Measurements from ENCODE around the gene FOXD4.
"Not testable (repeated sequence)": the region's sequence is repeated elsewhere in the genome, so short reads cannot be mapped to it uniquely, and the experiment has no call there.

FOXD4 gene

DNA sequence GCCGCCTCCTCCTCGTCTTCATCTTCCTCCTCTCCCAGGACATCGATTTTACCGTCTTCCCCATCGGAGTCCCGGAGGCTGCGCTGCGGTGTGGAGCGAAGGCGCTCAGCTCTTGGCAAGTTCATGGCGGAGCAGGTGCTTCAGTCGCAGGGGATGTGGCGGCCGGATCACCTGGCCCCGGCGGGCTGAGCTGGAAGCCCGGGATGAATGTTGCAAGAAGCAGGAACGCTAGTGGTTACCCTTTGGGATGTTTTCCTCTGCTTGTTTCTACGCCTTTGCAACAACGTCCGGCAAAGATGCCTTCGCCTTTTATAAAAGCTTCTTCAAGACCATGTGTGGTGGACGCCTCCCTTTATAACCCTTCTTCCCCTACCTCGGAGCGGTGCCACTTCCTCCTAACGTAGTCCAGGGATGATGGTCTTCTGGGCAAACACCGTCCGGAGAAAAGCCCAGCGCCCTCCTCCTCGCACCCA is at the start of gene FOXD4:
Gene FOXD4, minus strand, starts transcription at position 423 of the 473 bp plus-strand sequence. Its CDS starts 298 bp downstream, at position 125.
- H3K4me1 Mint-ChIP-seq, result peaks cover 20% of the 10 kb centered on the region
- peak within 1 kb of the TSS; percentile 55 for H3K27ac Mint-ChIP-seq
- not testable (repeated sequence) for H3K36me3 Mint-ChIP-seq, H3K9me3 Mint-ChIP-seq
- H3K4me3 Mint-ChIP-seq, result peak within 1 kb of the TSS; percentile 62
- H3K27me3 Mint-ChIP-seq, result peaks cover 24% of the 10 kb centered on the region

DNA sequence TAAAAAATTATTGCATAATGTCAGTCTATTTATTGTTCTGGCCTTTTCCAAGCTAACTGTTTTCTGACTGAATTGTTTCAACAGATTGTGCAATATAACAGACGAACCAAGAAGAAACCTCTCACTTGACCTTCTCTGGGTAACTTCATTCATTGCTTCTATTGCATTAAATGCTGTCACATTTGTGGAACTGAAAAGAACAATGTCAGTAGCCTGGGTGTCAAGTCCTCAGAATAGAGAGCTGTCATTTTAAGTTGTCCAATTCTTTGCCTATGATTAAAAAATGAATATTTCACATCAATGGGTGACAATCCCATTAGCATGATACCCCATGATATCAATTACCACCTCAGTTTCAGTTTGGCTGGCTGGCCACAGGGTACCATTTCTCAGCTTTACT is 41.7 kb upstream of the FOXD4 start:
- not testable (repeated sequence) for H3K4me3 Mint-ChIP-seq, H3K36me3 Mint-ChIP-seq, H3K4me1 Mint-ChIP-seq, H3K27me3 Mint-ChIP-seq, H3K27ac Mint-ChIP-seq, H3K9me3 Mint-ChIP-seq

DNA sequence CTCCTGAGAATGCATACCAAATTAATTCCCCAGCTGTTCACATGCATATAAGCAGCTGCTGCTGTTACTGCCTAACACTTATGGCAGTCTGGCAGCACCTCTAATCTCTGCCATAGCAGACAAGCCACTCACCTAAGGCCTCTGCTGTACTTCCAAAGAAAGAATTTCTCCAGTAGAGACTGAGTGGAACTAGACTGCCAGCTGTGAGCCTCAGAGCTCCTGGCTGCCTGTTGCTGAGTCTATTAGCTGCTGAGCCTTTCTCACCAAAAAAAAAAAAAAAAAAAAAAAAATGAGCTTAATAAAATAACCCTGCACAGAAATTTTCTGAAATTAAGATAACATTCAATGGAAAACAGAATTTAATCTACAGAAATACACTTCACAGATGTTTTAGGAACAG is 33.0 kb upstream of the FOXD4 start:
- not testable (repeated sequence) for H3K4me1 Mint-ChIP-seq, H3K27ac Mint-ChIP-seq, H3K27me3 Mint-ChIP-seq, H3K4me3 Mint-ChIP-seq, H3K9me3 Mint-ChIP-seq, H3K36me3 Mint-ChIP-seq

DNA sequence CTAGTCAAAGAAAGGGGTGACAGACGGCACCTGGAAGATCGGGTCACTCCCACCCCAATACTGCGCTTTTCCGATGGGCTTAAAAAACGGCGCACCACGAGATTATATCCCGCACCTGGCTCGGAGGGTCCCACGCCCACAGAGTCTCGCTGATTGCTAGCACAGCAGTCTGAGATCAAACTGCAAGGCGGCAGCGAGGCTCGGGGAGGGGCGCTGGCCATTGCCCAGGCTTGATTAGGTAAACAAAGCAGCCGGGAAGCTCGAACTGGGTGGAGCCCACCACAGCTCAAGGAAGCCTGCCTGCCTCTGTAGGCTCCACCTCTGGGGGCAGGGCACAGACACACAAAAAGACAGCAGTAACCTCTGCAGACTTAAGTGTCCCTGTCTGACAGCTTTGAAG is 21.7 kb upstream of the FOXD4 start:
- not testable (repeated sequence) for H3K36me3 Mint-ChIP-seq, H3K4me3 Mint-ChIP-seq, H3K4me1 Mint-ChIP-seq, H3K27ac Mint-ChIP-seq, H3K27me3 Mint-ChIP-seq, H3K9me3 Mint-ChIP-seq

DNA sequence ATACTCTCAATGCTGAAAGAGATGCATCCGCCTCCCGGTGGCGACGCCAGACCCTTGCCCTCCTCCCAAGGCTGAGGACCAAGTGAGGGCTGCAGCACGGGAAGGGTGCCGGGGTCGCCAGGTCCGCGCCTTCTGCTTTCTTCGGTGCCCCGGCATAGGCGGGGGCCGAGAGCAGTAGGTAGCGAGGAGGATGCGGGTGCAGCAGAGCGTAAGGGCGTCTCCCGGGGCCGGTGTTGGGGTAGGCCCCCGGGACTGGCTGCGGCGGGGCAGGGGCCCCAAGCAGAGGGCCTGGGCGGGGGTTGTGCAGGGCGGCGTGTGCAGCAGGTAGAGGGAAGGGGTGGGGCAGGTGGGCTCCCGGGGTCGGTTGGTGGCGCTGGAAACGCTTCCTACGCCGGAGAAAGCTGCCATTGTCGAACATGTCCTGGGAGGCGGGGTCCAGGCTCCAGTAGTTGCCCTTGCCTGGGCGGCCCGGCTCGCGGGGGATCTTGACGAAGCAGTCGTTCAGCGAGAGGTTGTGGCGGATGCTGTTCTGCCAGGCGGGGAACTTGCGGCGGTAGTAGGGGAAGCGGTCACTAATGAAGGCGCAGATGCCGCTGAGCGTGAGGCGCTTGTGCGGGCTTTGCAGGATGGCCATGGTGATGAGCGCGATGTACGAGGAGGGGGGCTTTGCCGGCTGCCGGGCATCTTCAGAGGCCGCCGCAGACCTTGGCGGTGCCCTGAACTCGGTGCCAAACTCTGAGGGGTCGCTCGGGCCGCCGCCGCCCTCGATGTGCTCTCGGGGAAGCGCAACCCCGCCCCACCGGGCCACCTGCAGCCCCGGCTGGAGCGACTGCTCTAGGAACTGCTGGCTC is 848 bp downstream of the FOXD4 start:
- Mint-ChIP-seq H3K4me1 (peaks cover 20% of the 10 kb centered on the region), H3K4me3 (peak overlapping the region; percentile 62), H3K27me3 (peaks cover 27% of the 10 kb centered on the region)
- not testable (repeated sequence) for H3K27ac Mint-ChIP-seq, H3K9me3 Mint-ChIP-seq, H3K36me3 Mint-ChIP-seq

DNA sequence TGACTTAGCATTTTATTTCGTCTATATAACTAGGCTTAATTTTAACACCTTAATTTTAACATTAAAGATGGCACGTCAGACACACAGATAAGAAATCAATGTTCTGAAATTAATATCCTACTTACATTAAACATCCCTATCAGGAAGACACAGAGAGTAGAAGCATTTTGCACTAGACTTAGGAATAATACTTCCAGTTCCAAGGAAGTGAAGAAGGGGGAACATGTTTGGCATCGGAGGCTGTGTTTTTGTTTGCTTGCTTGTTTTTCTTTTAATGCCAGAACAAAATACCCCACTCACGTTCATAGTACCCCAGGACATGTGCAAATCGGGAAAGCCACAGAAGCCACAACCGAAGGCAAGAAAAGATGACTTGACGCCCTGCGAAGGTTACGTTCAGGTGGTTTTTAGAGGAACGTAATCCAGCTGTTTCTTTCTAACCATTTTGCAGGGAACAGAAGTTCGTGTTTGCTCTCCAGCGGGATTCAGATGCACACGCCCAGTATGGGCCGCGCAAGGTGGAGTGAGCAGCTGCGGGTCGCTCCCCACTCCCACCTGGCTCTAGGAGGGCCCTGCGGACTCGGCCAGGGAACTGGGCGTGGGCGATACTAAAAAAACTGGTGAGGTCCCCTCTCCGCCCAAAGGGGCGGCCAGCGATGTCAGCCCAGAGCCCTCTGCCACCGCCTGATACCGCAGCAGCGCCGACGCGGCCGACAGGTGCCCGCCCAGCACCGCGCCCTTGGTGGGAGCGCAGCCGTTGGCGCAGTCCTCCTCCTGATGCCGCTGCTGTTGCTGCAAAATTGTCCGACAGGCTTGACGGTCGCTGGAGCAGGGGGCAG is 1.8 kb downstream of the FOXD4 start:
- peak overlapping the region; percentile 67 for H3K4me3 Mint-ChIP-seq
- H3K27ac Mint-ChIP-seq, result peak overlapping the region; percentile 53
- not testable (repeated sequence) for H3K9me3 Mint-ChIP-seq, H3K36me3 Mint-ChIP-seq
- peaks cover 20% of the 10 kb centered on the region for H3K4me1 Mint-ChIP-seq
- peaks cover 28% of the 10 kb centered on the region for H3K27me3 Mint-ChIP-seq

DNA sequence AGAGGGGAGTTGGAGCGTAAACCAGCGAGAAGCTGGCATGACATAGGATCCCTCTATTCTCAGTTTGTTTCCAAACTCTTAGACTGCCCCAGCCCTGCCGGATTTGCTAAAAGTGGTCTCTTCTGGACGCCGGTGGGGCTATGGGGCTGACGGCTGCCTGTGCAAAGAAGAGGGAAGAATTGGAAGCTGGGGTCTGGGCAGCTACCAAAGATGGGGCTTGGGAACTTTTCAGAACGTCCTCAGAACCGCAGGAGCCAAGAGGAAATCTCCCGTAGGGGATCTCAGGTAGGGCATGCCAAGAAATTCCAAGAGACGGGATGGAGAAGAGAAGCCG is 3.1 kb downstream of the FOXD4 start:
- not testable (repeated sequence) for H3K9me3 Mint-ChIP-seq, H3K36me3 Mint-ChIP-seq
- Mint-ChIP-seq H3K4me1 (peaks cover 20% of the 10 kb centered on the region), H3K4me3 (peak overlapping the region; percentile 81), H3K27ac (peak overlapping the region; percentile 85), H3K27me3 (peaks cover 28% of the 10 kb centered on the region)

DNA sequence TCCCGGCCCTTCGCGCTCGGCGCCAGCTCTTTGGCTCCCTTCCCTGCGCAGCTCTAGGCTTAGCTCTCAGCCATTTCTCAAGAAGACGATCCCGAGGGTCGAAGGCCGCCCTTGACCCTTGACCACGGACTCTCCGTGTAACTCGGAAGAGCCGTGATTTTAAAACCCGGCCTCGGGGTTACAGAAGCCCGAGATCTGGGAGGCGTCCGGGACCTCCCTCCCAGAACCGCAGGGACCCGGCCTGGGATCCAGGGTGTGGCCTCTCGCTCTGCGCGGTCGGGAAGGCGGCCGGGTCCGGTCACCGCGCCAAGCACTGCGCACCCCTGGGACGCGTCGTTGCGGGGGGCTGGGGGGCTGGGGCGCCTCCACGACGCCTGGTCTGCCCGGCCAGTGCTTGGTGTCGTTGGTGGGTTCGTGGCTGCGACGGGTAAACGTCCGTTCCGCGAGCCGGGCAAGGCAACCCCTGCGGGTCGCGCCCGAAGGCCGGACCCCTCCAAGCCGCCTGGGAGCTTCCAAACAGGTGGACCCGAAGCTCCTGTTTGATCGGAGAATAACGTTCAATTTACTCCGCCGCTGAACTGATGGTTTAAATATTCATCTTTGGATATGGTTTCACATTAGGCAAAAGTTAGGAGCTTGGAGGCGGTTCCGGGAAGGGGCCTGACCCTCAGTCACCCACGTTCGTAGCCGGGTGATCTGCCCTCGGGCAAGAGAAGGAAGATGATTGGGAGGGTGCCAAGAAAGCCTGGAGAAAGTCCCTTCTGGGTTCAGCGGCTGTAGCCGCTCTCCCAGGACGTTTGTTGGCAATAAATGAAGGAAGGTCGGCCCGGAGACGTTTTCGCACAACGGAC is 3.7 kb downstream of the FOXD4 start:
- H3K4me1 Mint-ChIP-seq, result peaks cover 20% of the 10 kb centered on the region

DNA sequence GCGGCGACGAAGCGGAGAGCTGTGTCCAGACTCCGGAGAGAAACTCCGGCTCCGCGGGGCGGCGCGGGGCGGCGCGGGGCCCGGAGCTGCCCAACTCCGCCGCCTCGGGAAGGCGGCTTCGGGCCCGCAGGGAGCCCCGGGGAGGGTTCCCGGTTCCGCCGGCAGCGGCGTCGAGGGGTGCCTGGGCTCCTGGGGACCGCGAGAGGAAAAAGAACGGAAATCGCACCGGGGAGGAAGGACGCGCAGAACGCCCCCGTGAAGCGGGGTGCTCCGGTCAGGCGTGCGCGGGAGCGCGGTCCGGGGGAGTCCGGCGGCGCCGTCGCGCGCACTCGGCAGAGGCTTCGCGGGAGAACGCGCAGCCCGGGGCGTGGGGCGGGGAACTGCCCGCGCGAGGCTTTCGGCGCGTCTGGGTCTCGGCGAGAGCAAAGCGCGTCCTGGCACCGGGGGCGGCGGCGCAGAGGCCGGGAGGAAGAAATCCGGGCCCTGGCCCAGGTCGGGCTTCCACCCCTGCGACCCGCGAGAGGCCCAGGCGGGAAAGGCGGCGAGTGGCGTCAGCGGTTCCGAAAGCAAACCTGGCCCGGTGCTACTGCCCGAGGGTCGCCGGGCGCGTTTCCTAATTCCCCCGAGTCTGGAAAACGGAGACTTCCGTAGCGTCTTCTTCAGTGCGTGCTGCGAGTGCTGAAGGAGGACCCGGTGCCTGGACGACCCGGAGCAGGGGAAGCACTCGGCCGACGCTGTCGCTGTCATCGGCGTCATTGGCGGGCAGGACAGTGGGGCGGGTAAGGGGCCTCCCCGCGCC is 4.5 kb downstream of the FOXD4 start:
- H3K27ac Mint-ChIP-seq, H3K36me3 Mint-ChIP-seq, H3K9me3 Mint-ChIP-seq: not testable (repeated sequence)
- Mint-ChIP-seq H3K27me3 (peaks cover 29% of the 10 kb centered on the region), H3K4me1 (peaks cover 20% of the 10 kb centered on the region), H3K4me3 (peak overlapping the region; percentile 78)

More for the DNA sequence above, 3.7 kb downstream of the FOXD4 start:
- H3K9me3 Mint-ChIP-seq, H3K36me3 Mint-ChIP-seq: not testable (repeated sequence)
- Mint-ChIP-seq H3K27me3 (peaks cover 28% of the 10 kb centered on the region), H3K27ac (peak overlapping the region; percentile 85), H3K4me3 (peak overlapping the region; percentile 81)

DNA sequence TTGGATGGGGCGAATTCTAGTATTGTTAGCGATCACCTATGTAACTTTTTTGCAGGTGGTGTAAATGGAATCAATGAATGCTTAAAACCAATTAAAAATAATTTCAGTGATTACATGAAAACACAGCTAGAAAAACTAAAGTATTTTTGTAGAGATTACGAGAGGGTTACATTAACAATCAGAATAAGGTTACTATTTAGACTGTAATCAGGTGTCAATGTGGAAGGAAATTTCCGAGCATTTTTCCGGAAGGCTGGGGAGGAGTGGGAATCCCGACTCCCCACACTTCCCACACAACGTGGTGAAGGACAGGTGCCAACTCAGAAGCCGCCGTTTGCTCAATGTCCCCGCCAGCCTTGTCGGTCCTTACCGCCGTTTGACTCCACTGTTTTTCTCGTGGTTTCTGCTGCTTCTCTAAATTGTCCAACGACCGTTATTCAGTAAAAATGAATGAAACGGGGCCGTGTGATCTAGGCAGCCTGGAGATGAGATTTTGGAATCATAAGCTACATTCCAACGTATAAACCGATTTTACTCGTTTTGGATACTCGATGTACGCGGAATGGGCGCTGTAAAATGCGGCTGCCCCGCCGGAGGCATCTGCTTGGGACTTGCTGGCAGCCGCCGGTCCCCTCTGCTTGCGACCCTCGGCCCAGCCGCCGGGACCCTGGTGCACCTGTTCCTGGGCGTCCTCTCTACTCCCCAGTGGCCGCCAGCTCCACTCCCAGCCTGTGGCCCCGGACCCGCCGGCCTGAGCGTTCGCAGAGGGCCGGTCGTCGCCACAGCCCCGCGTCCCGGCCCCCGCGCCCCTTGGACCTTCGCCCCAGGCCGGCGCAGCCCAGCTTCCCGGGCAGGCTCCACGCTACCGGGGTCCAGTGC is 5.4 kb downstream of the FOXD4 start:
- not testable (repeated sequence) for H3K9me3 Mint-ChIP-seq, H3K27ac Mint-ChIP-seq, H3K36me3 Mint-ChIP-seq
- peaks cover 26% of the 10 kb centered on the region for H3K27me3 Mint-ChIP-seq
- peak overlapping the region; percentile 59 for H3K4me3 Mint-ChIP-seq
- peaks cover 17% of the 10 kb centered on the region for H3K4me1 Mint-ChIP-seq

DNA sequence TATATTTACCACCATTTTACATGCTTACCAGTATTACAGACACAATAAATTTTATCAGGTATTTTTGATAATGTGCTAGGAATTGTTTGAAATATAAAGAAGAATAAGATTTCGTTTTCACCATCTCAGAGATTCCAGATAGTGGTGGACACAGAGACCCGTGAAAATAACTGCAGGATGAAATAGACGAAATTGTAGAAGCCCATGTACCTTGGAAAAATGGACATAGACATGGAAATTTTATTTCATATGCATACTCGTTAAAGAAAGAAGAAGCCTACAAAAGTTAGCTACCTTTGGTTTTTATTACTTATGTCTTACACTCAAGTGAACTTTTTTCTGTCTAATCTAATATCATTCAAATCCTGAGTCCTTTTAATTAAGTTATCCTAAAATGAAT is 7.5 kb downstream of the FOXD4 start:
- not testable (repeated sequence) for H3K27ac Mint-ChIP-seq, H3K4me1 Mint-ChIP-seq, H3K36me3 Mint-ChIP-seq, H3K9me3 Mint-ChIP-seq, H3K4me3 Mint-ChIP-seq
- H3K27me3 Mint-ChIP-seq, result peaks cover 26% of the 10 kb centered on the region

DNA sequence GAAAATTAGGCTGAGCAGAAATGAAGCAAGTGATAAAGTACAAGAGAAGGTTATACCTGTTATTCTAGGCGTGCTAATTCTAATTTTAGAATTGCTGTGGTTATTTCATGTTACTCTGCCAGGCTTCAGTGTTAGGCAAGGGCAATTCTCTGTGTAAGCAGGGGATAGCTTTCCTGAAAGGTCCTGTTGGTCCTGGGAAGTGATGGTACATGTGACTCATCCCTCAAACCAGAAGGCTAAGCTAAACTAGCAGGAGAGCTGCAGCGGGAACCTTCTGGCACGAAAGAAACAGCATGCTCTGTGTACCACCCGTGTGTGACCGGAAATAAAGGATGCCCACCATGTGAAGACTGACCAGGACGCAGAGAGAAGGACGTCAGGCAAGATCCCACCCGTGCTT is 8.7 kb downstream of the FOXD4 start:
- H3K27ac Mint-ChIP-seq, H3K4me3 Mint-ChIP-seq, H3K36me3 Mint-ChIP-seq, H3K9me3 Mint-ChIP-seq, H3K4me1 Mint-ChIP-seq: not testable (repeated sequence)
- peaks cover 24% of the 10 kb centered on the region for H3K27me3 Mint-ChIP-seq

DNA sequence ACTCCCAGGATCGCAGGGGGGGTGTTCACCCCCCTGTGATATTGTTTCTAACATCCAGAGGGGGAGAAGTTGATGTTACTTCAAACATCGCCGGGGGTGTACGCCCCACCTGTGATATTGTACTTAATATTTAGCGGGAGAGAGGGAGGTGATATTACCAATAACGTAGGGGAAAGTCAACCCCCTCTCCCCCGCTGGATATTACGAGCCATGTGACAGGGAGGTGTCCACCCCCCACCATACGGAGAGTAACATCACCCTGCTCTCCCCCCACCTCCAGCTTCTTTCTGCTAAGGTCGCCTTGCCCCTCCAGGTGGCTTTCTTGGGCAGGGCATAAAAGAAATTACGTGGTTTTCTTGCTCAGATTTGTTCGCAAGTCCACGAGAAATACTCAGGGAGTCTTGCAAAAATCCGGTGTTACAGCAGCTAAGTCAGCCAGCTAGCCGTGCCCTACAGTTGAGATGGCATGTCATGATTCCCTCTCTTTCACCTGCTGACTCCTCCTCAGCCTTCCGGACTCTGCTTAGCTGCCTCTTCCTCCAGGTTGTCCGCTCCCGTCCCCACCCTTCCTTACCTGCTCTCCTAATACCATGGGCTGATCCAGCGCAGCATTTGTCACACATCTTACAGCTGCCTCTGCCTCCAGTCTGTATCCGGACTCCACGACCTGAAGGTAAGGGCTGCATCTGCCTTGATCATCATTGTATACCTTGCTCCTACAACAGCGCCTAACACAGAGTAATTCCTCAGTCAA is 9.3 kb downstream of the FOXD4 start:
- not testable (repeated sequence) for H3K36me3 Mint-ChIP-seq, H3K9me3 Mint-ChIP-seq, H3K4me3 Mint-ChIP-seq, H3K4me1 Mint-ChIP-seq, H3K27ac Mint-ChIP-seq
- H3K27me3 Mint-ChIP-seq, result peaks cover 22% of the 10 kb centered on the region

DNA sequence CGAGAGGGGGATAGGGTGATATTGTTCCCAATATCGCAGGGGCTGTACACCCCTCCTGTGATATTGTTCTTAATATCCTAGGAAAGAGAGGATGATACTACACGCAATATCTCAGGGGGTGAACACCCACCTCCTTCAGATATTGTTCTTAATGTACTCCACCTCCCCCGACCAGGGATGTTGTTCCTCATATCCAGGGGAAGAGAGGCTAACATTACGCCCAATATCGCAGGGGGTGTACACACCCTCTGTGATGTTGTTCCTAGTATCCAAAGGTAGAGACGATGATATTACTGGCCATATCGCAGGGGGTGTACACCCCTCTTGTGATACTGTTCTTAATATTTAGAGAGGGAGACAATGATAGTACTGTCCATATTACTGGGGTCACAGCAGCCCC is 12.2 kb downstream of the FOXD4 start:
- not testable (repeated sequence) for H3K4me3 Mint-ChIP-seq, H3K4me1 Mint-ChIP-seq, H3K27ac Mint-ChIP-seq, H3K36me3 Mint-ChIP-seq, H3K9me3 Mint-ChIP-seq
- H3K27me3 Mint-ChIP-seq, result peaks cover 18% of the 10 kb centered on the region
